Right atrium auricular region (tissue), 2 donors: Measurements from ENCODE around the gene RPTOR. TPM values are rescaled to one million over a fixed set of nuclear protein-coding genes. Genes with fewer than 3 reads are reported as not detected.

Experiments used
- DNase-seq: peaks from one replicate; pipeline ENCODE4 v3.0.0-alpha.2; 2019; ENCODE audit warnings: low spot score
- H3K27ac ChIP-seq, 2 donors: fragments of 200-600 bp; sonication (generic); 1 replicate in 1 of 2; 2 replicates in 1 of 2; pipeline ENCODE4 v1.5.1; 2016 to 2019
- H3K27me3 ChIP-seq, 2 donors: fragments of 200-600 bp; sonication (generic); one replicate each; pipeline versions ENCODE4 v1.5.1 to v1.6.0; 2017 to 2019
- H3K36me3 ChIP-seq: fragments of 200-600 bp; sonication (generic); one replicate; pipeline ENCODE4 v1.5.1; 2016
- H3K4me1 ChIP-seq, 2 donors: fragments of 200-600 bp; sonication (generic); one replicate each; pipeline versions ENCODE4 v1.5.1 to v1.6.0; 2017 to 2019
- H3K4me3 ChIP-seq, 2 donors: fragments of 200-600 bp; sonication (generic); 1 replicate in 1 of 2; 2 replicates in 1 of 2; pipeline ENCODE4 v1.5.1; 2017 to 2019; ENCODE audit warnings: mild to moderate bottlenecking in 1 of 2, moderate library complexity in 1 of 2
- H3K9me3 ChIP-seq, 2 donors: fragments of 200-600 bp; sonication (generic); one replicate each; pipeline ENCODE4 v1.5.1; 2019
- CTCF ChIP-seq, 2 donors: fragments of 200-600 bp; sonication (generic); IDR thresholded peaks; one replicate each; pipeline ENCODE4 v1.5.1; 2019; ENCODE audit warnings: antibody characterized with exemption in 2 of 2
- total RNA-seq, 2 donors: library from RNA; depleted of rRNA; stranded (reverse); fragments of >200 nt; gene quantifications; one replicate each; pipeline ENCODE4 v1.1.0, GENCODE V29; 2016

RPTOR gene
- total RNA-seq, 2 donors from 2014 or later: 19.9 to 22.6 TPM

GRCh38 chr17:80729016-80729415 is 184.4 kb downstream of the RPTOR start:
- DNase-seq: no peak
- peaks cover 0 to 18% of the 10 kb centered on the region in 2 donors for H3K4me1 ChIP-seq

GRCh38 chr17:80729761-80730160 is 185.1 kb downstream of the RPTOR start:
- Histone ChIP-seq H3K27me3 (no peaks in the 10 kb centered on the region), H3K4me3 (no peak overlapping the region), H3K27ac (no peak overlapping the region), H3K4me1 (peaks cover 0 to 18% of the 10 kb centered on the region in 2 donors), H3K9me3 (no peaks in the 10 kb centered on the region), H3K36me3 (peaks cover 8% of the 10 kb centered on the region)
- DNase-seq: no peak
- no peak for TF ChIP-seq CTCF (IDR thresholded peaks at IDR 0.05)

More at GRCh38 chr17:80729016-80729415, 184.4 kb downstream of the RPTOR start:
- no peaks in the 10 kb centered on the region for H3K9me3 ChIP-seq
- H3K27ac ChIP-seq: no peak overlapping the region
- no peak for TF ChIP-seq CTCF (IDR thresholded peaks at IDR 0.05)
- no peaks in the 10 kb centered on the region for H3K27me3 ChIP-seq
- peaks cover 8% of the 10 kb centered on the region for H3K36me3 ChIP-seq
- no peak overlapping the region for H3K4me3 ChIP-seq

- Histone ChIP-seq H3K9me3 (no peaks in the 10 kb centered on the region), H3K27me3 (no peaks in the 10 kb centered on the region), H3K4me1 (peaks cover 0 to 9% of the 10 kb centered on the region in 2 donors), H3K36me3 (peaks cover 8% of the 10 kb centered on the region), H3K27ac (no peak overlapping the region), H3K4me3 (no peak overlapping the region)
- no peak for DNase-seq
- no peak for TF ChIP-seq CTCF (IDR thresholded peaks at IDR 0.05)
Measured at GRCh38 chr17:80730739-80731138, 186.1 kb downstream of the RPTOR start.

GRCh38 chr17:80731323-80731722 is 186.7 kb downstream of the RPTOR start:
- Histone ChIP-seq H3K36me3 (peaks cover 8% of the 10 kb centered on the region), H3K4me1 (peaks cover 0 to 3% of the 10 kb centered on the region in 2 donors), H3K4me3 (no peak overlapping the region), H3K27ac (no peak overlapping the region), H3K27me3 (no peaks in the 10 kb centered on the region), H3K9me3 (no peaks in the 10 kb centered on the region)
- no peak for DNase-seq
- no peak for TF ChIP-seq CTCF (IDR thresholded peaks at IDR 0.05)

- Histone ChIP-seq H3K27me3 (no peaks in the 10 kb centered on the region), H3K27ac (no peak overlapping the region), H3K9me3 (no peaks in the 10 kb centered on the region), H3K4me3 (no peak overlapping the region), H3K36me3 (peaks cover 8% of the 10 kb centered on the region), H3K4me1 (no peaks in the 10 kb centered on the region)
- TF ChIP-seq CTCF (IDR thresholded peaks at IDR 0.05): no peak
- no peak for DNase-seq
Measured at GRCh38 chr17:80732268-80732667, 187.6 kb downstream of the RPTOR start.
